ENCODE measurements around the gene PIP4P1. TPM values are rescaled to one million over a fixed set of nuclear protein-coding genes. Genes with fewer than 3 reads are reported as not detected.

PIP4P1 gene
- total and polyA plus RNA-seq, 2 of the 13 experiments (the other 11 are each of a cell fraction or from before 2014, with no cell fraction given), result 33.4 to 47.0 TPM

DNA sequence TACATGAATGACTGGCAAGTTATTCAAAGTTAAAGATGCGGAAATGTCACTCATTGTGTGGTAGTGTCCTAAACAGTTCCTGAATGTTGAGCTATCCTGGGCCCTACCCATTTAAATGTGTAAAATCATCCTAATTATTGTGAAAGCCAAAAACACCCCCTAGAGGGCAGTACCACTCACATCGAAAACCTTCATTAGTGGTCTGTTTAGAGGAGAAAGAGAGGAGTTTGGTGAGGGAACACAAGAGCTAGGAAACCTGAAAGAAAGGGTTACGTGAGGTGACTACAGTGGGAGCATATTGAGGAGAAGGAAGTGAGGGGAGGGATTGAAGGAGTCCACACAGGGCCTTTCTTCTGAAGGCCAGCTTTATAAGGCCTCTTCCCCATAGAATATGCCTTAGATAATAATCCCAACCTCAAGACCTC is 45.4 kb downstream of the PIP4P1 start (continued):
- peak; percentile 48 for TF ChIP-seq RXRB (CRISPR knock-in tag; IDR thresholded peaks at IDR 0.05; ENCODE audit: borderline replicate concordance)
- no peak for TF ChIP-seq RORA (CRISPR knock-in tag; IDR thresholded peaks at IDR 0.05)
- 0 out of 2 replicates have a peak, but pooled peaks have one; percentile 25 for TF ChIP-seq FUBP1 (CRISPR knock-in tag; IDR thresholded peaks at IDR 0.05; ENCODE audit: borderline replicate concordance)
- TF ChIP-seq ZNF335 (CRISPR knock-in tag; IDR thresholded peaks at IDR 0.05), result peak; percentile 95
- 0 out of 2 replicates have a peak, but pooled peaks have one; percentile 13 for TF ChIP-seq PATZ1 (CRISPR knock-in tag; IDR thresholded peaks at IDR 0.05)
- TF ChIP-seq FOSL2 (CRISPR knock-in tag; IDR thresholded peaks at IDR 0.05), result no peak
- 0 out of 2 replicates have a peak, but pooled peaks have one; percentile 45 for TF ChIP-seq ZNF124 (CRISPR knock-in tag; IDR thresholded peaks at IDR 0.05)
- 0 out of 2 replicates have a peak, but pooled peaks have one; percentile 20 for TF ChIP-seq FOXA3 (CRISPR knock-in tag; IDR thresholded peaks at IDR 0.05)
- peak; percentile 67; the same call in 1 of the 2 replicates for TF ChIP-seq ZNF792 (CRISPR knock-in tag; IDR thresholded peaks at IDR 0.05)
- TF ChIP-seq MIXL1 (CRISPR knock-in tag; IDR thresholded peaks at IDR 0.05), result peak; percentile 94
- TF ChIP-seq, protein P1, sequence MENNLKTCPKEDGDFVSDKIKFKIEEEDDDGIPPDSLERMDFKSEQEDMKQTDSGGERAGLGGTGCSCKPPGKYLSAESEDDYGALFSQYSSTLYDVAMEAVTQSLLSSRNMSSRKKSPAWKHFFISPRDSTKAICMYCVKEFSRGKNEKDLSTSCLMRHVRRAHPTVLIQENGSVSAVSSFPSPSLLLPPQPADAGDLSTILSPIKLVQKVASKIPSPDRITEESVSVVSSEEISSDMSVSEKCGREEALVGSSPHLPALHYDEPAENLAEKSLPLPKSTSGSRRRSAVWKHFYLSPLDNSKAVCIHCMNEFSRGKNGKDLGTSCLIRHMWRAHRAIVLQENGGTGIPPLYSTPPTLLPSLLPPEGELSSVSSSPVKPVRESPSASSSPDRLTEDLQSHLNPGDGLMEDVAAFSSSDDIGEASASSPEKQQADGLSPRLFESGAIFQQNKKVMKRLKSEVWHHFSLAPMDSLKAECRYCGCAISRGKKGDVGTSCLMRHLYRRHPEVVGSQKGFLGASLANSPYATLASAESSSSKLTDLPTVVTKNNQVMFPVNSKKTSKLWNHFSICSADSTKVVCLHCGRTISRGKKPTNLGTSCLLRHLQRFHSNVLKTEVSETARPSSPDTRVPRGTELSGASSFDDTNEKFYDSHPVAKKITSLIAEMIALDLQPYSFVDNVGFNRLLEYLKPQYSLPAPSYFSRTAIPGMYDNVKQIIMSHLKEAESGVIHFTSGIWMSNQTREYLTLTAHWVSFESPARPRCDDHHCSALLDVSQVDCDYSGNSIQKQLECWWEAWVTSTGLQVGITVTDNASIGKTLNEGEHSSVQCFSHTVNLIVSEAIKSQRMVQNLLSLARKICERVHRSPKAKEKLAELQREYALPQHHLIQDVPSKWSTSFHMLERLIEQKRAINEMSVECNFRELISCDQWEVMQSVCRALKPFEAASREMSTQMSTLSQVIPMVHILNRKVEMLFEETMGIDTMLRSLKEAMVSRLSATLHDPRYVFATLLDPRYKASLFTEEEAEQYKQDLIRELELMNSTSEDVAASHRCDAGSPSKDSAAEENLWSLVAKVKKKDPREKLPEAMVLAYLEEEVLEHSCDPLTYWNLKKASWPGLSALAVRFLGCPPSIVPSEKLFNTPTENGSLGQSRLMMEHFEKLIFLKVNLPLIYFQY (CRISPR knock-in tag; IDR thresholded peaks at IDR 0.05; ENCODE audit: borderline replicate concordance), result 0 out of 2 replicates have a peak, but pooled peaks have one; percentile 46
- TF ChIP-seq HDAC1 (CRISPR knock-in tag; IDR thresholded peaks at IDR 0.05), result 0 out of 2 replicates have a peak, but pooled peaks have one; percentile 24
- peak; percentile 51; the same call in 1 of the 2 replicates for TF ChIP-seq HOMEZ (CRISPR knock-in tag; IDR thresholded peaks at IDR 0.05; ENCODE audit: low read depth)
- TF ChIP-seq ZNF331 (CRISPR knock-in tag; IDR thresholded peaks at IDR 0.05), result 0 out of 2 replicates have a peak, but pooled peaks have one; percentile 14
- TF ChIP-seq RAD21 (CRISPR knock-in tag; IDR thresholded peaks at IDR 0.05), result 0 out of 2 replicates have a peak, but pooled peaks have one; percentile 36
- TF ChIP-seq, protein P2, sequence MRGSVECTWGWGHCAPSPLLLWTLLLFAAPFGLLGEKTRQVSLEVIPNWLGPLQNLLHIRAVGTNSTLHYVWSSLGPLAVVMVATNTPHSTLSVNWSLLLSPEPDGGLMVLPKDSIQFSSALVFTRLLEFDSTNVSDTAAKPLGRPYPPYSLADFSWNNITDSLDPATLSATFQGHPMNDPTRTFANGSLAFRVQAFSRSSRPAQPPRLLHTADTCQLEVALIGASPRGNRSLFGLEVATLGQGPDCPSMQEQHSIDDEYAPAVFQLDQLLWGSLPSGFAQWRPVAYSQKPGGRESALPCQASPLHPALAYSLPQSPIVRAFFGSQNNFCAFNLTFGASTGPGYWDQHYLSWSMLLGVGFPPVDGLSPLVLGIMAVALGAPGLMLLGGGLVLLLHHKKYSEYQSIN (CRISPR knock-in tag; IDR thresholded peaks at IDR 0.05; ENCODE audit: borderline replicate concordance), result no peak
- no peak for TF ChIP-seq MAX (IDR thresholded peaks at IDR 0.05)
- TF ChIP-seq KLF6 (CRISPR knock-in tag; IDR thresholded peaks at IDR 0.05), result 0 out of 2 replicates have a peak, but pooled peaks have one; percentile 37
- no peak for TF ChIP-seq POGZ (CRISPR knock-in tag; IDR thresholded peaks at IDR 0.05)
